ENCODE data around the gene DPP10.

GRCh38 chr2:114546531-114546930 lies 104.1 kb downstream of the DPP10 start:
- TF ChIP-seq YY1 (IDR thresholded peaks at IDR 0.05; ENCODE audit: insufficient read depth, insufficient read length) (no peak), ZNF274 (IDR thresholded peaks at IDR 0.05; ENCODE audit: low read depth, low read length) (no peak)

All from NT2/D1 (cell line).